PC-3 (cell line): ENCODE measurements around the gene TAF1L.

Source experiments
- CTCF ChIP-seq: fragments of 300-600 bp; sonication (generic); conservative IDR thresholded peaks from 2 replicates; pipeline ENCODE4 v1.5.1; 2017; ENCODE audit warnings: antibody characterized with exemption, low read depth, mild to moderate bottlenecking, low read length
- EZH2 ChIP-seq: fragments of 300-600 bp; sonication (generic); IDR thresholded peaks from one replicate; pipeline ENCODE4 v1.6.1; 2017; ENCODE audit warnings: antibody characterized with exemption, mild to moderate bottlenecking, low read length; ENCODE audit not compliant: unreplicated experiment

- no peak for TF ChIP-seq EZH2
- no peak for TF ChIP-seq CTCF
Measured at GRCh38 chr9:32584784-32585183, 50.7 kb downstream of the TAF1L start.
